Fibroblast of pulmonary artery (primary cell): ENCODE data around the gene MBLAC1.

Experiments used
- DNase-seq: peaks from one replicate; pipeline ENCODE4 v3.0.0-alpha.2; 2010; ENCODE audit warnings: low read depth
- H3K4me3 ChIP-seq: replicated peaks from 2 replicates; pipeline ENCODE4 v1.5.1; 2011; ENCODE audit warnings: low read depth, mild to moderate bottlenecking, control low read depth, low read length, moderate library complexity
- CTCF ChIP-seq: IDR thresholded peaks from 2 replicates; pipeline ENCODE4 v1.5.1; 2011; ENCODE audit warnings: mild to moderate bottlenecking, control low read depth, low read length, inconsistent platforms; ENCODE audit errors: missing control alignments

Gene MBLAC1

GRCh38 chr7:100170101-100170897 lies 43.5 kb downstream of the MBLAC1 start:
- no peak for DNase-seq
- TF ChIP-seq CTCF: no peak
- no peak overlapping the region for H3K4me3 ChIP-seq

- H3K4me3 ChIP-seq: no peak overlapping the region
- no peak for TF ChIP-seq CTCF
- no peak for DNase-seq
Measured at GRCh38 chr7:100171087-100171681, 44.4 kb downstream of the MBLAC1 start.

GRCh38 chr7:100171840-100172239 lies 45.1 kb downstream of the MBLAC1 start:
- DNase-seq: no peak
- no peak overlapping the region for H3K4me3 ChIP-seq
- no peak for TF ChIP-seq CTCF

DNA sequence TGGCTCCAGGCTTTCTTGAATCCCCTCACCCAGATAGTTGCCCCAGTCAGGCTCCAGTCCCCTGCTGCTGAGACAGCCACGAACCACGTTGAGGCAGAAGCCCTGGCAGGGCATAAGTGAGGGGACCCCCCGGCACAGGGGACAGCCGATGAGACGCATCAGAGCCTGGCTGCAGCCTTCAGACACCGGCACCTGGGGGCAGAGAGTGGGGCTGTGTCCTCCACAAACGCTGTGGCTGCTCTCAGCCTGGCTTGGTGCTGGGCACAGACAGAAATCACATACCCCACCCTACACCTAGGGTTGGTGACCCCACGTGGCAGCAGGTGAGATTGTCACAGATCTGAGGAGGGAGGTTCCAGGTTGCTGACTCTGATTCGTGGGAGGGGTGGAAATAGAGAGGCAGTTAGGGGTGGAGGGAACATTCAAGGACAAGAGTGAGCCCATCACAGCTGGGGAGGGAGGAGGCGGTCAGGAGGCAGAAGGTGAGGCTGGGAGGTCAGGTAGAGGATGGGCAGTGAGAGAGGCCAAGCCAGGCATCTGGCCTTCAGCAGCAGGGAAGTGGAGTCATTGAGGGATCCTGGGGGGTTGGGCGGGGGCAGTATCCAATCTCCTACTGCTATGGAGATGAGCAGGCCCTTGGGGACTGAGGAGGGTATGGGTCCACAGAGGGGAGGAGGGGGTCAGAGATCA lies 47.2 kb downstream of the MBLAC1 start:
- no peak for TF ChIP-seq CTCF
- no peak overlapping the region for H3K4me3 ChIP-seq
- DNase-seq: no peak

- no peak for TF ChIP-seq CTCF
- no peak for DNase-seq
- no peak overlapping the region for H3K4me3 ChIP-seq
Measured at GRCh38 chr7:100174582-100174981, 47.8 kb downstream of the MBLAC1 start.

DNA sequence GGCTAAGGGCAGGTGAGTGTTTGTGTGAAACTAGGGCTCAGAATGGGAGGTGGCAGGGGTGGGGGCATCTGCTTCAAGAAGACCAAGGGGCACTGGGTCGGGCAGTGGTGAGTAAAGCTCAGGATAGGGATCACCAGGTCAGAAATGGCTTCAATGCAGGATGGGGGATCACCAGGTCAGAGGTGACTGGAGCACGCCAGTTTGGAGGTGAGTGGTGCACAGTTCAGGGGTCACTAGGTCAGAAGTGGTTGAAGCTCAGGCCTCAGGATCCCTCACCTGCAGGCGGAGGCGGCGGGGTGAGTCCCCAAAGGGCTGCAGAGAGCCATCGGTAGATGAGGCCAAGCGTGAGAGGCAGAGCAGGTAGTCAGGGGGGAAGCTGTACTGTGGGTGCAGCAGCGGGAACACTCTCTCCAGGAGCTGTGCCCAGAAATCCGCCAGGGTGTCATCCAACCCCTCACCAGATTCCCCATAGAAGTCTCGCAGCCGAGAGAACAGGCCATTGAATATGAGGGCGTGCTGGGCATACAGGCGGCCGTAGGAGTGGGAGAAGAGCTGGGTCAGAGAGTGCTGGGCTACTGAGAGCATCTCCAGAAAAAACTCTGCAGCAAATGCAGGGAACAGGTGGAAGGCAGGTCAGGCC lies 48.6 kb downstream of the MBLAC1 start:
- TF ChIP-seq CTCF: no peak
- no peak for DNase-seq
- H3K4me3 ChIP-seq: no peak overlapping the region
